Measurements from ENCODE around the gene HS3ST5. TPM values are rescaled to one million over a fixed set of nuclear protein-coding genes. Genes with fewer than 3 reads are reported as not detected.

Gene HS3ST5
- total RNA-seq, 1 experiment from 2014 or later: 0.09 TPM

- no peaks in the 10 kb centered on the region for H3K27me3 ChIP-seq (ENCODE audit: insufficient read depth, low read depth)
- CTCF ChIA-PET: no interaction called here
- H3K4me1 ChIP-seq (replicated peaks; ENCODE audit: insufficient read depth): no peaks in the 10 kb centered on the region
- POLR2A ChIA-PET (ENCODE audit: unreplicated experiment): no interaction called here
- TF ChIP-seq, protein P1, sequence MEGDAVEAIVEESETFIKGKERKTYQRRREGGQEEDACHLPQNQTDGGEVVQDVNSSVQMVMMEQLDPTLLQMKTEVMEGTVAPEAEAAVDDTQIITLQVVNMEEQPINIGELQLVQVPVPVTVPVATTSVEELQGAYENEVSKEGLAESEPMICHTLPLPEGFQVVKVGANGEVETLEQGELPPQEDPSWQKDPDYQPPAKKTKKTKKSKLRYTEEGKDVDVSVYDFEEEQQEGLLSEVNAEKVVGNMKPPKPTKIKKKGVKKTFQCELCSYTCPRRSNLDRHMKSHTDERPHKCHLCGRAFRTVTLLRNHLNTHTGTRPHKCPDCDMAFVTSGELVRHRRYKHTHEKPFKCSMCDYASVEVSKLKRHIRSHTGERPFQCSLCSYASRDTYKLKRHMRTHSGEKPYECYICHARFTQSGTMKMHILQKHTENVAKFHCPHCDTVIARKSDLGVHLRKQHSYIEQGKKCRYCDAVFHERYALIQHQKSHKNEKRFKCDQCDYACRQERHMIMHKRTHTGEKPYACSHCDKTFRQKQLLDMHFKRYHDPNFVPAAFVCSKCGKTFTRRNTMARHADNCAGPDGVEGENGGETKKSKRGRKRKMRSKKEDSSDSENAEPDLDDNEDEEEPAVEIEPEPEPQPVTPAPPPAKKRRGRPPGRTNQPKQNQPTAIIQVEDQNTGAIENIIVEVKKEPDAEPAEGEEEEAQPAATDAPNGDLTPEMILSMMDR (conservative IDR thresholded peaks at IDR 0.05): no peak
- TF ChIP-seq EZH2 (IDR thresholded peaks at IDR 0.05; ENCODE audit: low read depth): no peak
- no peak overlapping the region for H3K4me3 ChIP-seq
- no peak overlapping the region for H3K27ac ChIP-seq
- H2AFZ ChIP-seq: no peak overlapping the region
- no TSS peak for BruUV-seq (replicated peaks)
- H3K79me2 ChIP-seq (ENCODE audit: low read depth): no peaks in the 10 kb centered on the region
- no peak overlapping the region for H3K4me2 ChIP-seq
- no peaks in the 10 kb centered on the region for H3F3A ChIP-seq (ENCODE audit: insufficient read depth, low read depth)
- DNase-seq: no peak
- no peaks in the 10 kb centered on the region for H3K9me2 ChIP-seq (ENCODE audit: insufficient read depth)
- intact Hi-C loops (cut with micrococcal nuclease; ENCODE audit: unreplicated experiment): no loop called here
- H3K9me3 ChIP-seq (ENCODE audit: insufficient read depth, low read depth): no peaks in the 10 kb centered on the region
- H3K36me3 ChIP-seq (ENCODE audit: low read depth): no peaks in the 10 kb centered on the region
- H4K20me1 ChIP-seq (ENCODE audit: insufficient read depth): no peaks in the 10 kb centered on the region
Observed at GRCh38 chr6:114247101-114247500, 95.7 kb downstream of the HS3ST5 start.

- Histone ChIP-seq H3K9me2 (ENCODE audit: insufficient read depth) (no peaks in the 10 kb centered on the region), H4K20me1 (ENCODE audit: insufficient read depth) (no peaks in the 10 kb centered on the region), H3K27ac (no peak overlapping the region), H3K79me2 (ENCODE audit: low read depth) (no peaks in the 10 kb centered on the region), H3K27me3 (ENCODE audit: insufficient read depth, low read depth) (no peaks in the 10 kb centered on the region), H3K36me3 (ENCODE audit: low read depth) (no peaks in the 10 kb centered on the region), H3K4me2 (no peak overlapping the region), H3K9me3 (ENCODE audit: insufficient read depth, low read depth) (no peaks in the 10 kb centered on the region), H3K4me3 (no peak overlapping the region), H3K4me1 (replicated peaks; ENCODE audit: insufficient read depth) (no peaks in the 10 kb centered on the region), H3F3A (ENCODE audit: insufficient read depth, low read depth) (no peaks in the 10 kb centered on the region), H2AFZ (no peak overlapping the region)
- POLR2A ChIA-PET (ENCODE audit: unreplicated experiment): no interaction called here
- CTCF ChIA-PET: no interaction called here
- intact Hi-C loops (cut with micrococcal nuclease; ENCODE audit: unreplicated experiment): no loop called here
- no peak for DNase-seq
- BruUV-seq (replicated peaks): no TSS peak
- TF ChIP-seq, protein P1 (conservative IDR thresholded peaks at IDR 0.05): no peak
- no peak for TF ChIP-seq EZH2 (IDR thresholded peaks at IDR 0.05; ENCODE audit: low read depth)
Observed at GRCh38 chr6:114240796-114241195, 102.0 kb downstream of the HS3ST5 start.

DNA sequence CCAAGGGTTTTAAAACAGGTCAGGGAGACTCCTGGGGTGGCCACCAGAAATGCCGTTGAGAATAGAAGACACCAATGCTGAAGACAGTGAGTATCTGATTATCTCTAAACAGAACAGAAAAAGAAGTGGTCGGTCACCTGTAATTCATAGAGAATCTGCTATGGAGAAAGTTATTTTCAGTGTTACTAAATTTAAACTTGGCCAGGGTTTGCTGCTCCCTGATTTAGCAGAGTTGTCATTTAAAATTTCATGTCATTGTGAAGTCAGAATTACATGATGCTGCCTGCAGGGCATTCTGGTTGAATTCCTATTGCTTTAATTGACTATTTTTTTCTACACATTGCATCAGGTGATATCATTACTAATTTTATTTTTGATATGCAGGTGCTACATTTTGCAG lies 114.1 kb downstream of the HS3ST5 start:
- POLR2A ChIA-PET (ENCODE audit: unreplicated experiment): no interaction called here
- no peaks in the 10 kb centered on the region for H3K27me3 ChIP-seq (ENCODE audit: insufficient read depth, low read depth)
- H3K4me1 ChIP-seq (replicated peaks; ENCODE audit: insufficient read depth): no peaks in the 10 kb centered on the region
- no peaks in the 10 kb centered on the region for H3K9me3 ChIP-seq (ENCODE audit: insufficient read depth, low read depth)
- CTCF ChIA-PET: no interaction called here
- no peaks in the 10 kb centered on the region for H3K36me3 ChIP-seq (ENCODE audit: low read depth)
- H3K27ac ChIP-seq: no peak overlapping the region
- H3K4me3 ChIP-seq: no peak overlapping the region
- intact Hi-C loops (cut with micrococcal nuclease; ENCODE audit: unreplicated experiment): no loop called here
- no TSS peak for BruUV-seq (replicated peaks)
- H4K20me1 ChIP-seq (ENCODE audit: insufficient read depth): no peaks in the 10 kb centered on the region
- H3K4me2 ChIP-seq: no peak overlapping the region
- H3F3A ChIP-seq (ENCODE audit: insufficient read depth, low read depth): no peaks in the 10 kb centered on the region
- no peak for DNase-seq
- H2AFZ ChIP-seq: no peak overlapping the region
- H3K9me2 ChIP-seq (ENCODE audit: insufficient read depth): no peaks in the 10 kb centered on the region
- H3K79me2 ChIP-seq (ENCODE audit: low read depth): no peaks in the 10 kb centered on the region
- TF ChIP-seq, protein P1 (conservative IDR thresholded peaks at IDR 0.05): no peak
- TF ChIP-seq EZH2 (IDR thresholded peaks at IDR 0.05; ENCODE audit: low read depth): no peak

All from PC-9 (cell line).